ENCODE measurements around the gene RRP1. TPM values are rescaled to one million over a fixed set of nuclear protein-coding genes. Genes with fewer than 3 reads are reported as not detected.

RRP1 gene
- total RNA-seq, 4 donors from 2014 or later: 22.0 to 66.8 (median 25.4) TPM

GRCh38 chr21:43794857-43795256 is 5.5 kb downstream of the RRP1 start:
- DNase-seq (ENCODE audit: low spot score) (no peak), ATAC-seq (ENCODE audit: low FRiP score) (no peak)
- TF ChIP-seq, protein P1, sequence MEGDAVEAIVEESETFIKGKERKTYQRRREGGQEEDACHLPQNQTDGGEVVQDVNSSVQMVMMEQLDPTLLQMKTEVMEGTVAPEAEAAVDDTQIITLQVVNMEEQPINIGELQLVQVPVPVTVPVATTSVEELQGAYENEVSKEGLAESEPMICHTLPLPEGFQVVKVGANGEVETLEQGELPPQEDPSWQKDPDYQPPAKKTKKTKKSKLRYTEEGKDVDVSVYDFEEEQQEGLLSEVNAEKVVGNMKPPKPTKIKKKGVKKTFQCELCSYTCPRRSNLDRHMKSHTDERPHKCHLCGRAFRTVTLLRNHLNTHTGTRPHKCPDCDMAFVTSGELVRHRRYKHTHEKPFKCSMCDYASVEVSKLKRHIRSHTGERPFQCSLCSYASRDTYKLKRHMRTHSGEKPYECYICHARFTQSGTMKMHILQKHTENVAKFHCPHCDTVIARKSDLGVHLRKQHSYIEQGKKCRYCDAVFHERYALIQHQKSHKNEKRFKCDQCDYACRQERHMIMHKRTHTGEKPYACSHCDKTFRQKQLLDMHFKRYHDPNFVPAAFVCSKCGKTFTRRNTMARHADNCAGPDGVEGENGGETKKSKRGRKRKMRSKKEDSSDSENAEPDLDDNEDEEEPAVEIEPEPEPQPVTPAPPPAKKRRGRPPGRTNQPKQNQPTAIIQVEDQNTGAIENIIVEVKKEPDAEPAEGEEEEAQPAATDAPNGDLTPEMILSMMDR (IDR thresholded peaks at IDR 0.05): no peak

GRCh38 chr21:43797415-43797814 is 8.0 kb downstream of the RRP1 start:
- TF ChIP-seq, protein P1 (IDR thresholded peaks at IDR 0.05): no peak
- no peak for ATAC-seq (ENCODE audit: low FRiP score)

DNA sequence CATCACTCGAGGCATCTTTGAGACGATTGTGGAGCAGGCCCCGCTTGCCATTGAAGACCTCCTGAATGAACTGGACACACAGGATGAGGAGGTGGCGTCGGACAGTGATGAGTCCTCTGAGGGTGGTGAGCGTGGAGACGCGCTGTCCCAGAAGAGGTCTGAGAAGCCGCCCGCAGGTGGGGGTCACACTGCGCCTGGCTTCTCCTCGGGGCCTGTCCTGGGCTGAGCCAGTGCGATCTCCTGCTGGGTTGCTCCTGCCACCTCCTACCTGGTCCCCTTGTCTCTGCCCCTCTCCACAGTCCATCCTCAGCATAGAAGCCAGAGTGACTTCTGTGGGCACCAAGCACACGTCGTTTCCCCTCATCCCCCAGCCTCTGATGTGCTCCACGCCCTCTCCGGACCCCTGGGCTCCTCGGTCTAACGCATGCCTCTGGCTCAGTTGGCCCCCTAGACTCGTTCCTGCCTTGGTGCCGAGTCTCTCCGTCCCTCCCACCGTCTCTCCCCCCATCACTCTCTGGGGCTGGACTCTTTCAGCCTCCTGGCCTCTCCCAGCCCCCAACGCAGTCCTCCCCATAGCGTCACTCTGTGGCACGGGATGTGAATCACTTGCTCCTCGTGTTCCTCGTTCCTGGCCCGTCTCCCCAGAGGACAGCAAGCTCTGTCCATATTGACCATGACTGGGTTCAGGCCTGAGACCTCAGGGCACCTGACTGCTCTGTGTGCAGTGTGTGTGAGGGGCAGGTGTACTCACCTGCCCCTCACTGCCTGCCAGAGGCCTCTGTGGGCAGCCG is 8.7 kb downstream of the RRP1 start:
- TF ChIP-seq, protein P1 (IDR thresholded peaks at IDR 0.05): no peak
- DNase-seq (ENCODE audit: low spot score) (no peak), ATAC-seq (ENCODE audit: low FRiP score) (no peak)

More at GRCh38 chr21:43797415-43797814, 8.0 kb downstream of the RRP1 start:
- DNase-seq (ENCODE audit: low spot score): no peak

- TF ChIP-seq, protein P1 (IDR thresholded peaks at IDR 0.05): no peak
- DNase-seq (ENCODE audit: low spot score) (no peak), ATAC-seq (ENCODE audit: low FRiP score) (no peak)
These were observed 10.0 kb downstream of the RRP1 start for GRCh38 chr21:43799301-43799840.

DNA sequence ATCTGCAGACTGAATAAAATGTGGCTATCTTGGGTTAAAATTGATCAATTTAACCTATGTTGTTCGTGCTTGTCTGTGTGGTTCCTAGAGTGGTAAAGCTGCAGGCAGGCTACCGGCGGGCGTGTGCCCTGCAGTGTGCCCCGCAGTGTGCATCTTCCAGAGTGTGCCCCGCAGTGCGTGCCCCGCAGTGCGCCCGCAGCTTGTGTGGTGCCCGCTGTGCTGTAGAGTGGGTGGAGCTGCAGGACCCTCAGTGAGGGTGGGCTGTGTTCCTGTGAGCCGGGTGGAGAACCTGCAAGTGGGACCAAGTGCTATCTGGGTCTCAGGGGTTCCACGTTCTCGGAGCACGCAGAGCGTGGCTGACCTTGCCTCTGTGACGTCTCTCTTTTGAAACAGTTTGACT is 10.7 kb downstream of the RRP1 start:
- TF ChIP-seq, protein P1 (IDR thresholded peaks at IDR 0.05): no peak
- DNase-seq (ENCODE audit: low spot score) (no peak), ATAC-seq (ENCODE audit: low FRiP score) (no peak)

DNA sequence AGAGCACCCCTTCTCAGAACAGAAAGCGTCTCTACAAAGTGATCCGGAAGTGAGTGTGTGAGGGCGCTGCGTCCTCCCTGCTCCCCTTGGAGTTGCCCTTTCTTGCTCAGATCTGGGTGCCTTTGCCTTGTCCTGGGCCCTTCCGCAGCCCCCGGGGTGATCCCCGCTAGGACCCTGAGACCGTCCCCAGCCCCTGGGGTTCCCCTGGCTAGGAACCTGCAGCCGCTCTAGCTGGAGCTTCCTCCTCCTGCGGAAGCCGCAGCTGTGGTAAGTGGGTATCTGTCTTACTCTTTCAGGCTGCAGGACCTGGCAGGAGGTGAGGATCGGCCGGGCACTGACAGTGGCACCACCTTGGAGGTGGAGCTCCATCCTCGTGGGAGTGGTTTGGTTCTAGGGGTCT is 11.2 kb downstream of the RRP1 start:
- ATAC-seq (ENCODE audit: low FRiP score): no peak
- DNase-seq (ENCODE audit: low spot score): no peak
- TF ChIP-seq, protein P1 (IDR thresholded peaks at IDR 0.05): no peak
